ENCODE measurements around the gene PPP1R14C.
A peak's percentile ranks its signal among the peaks of the same experiment; 100 is the strongest.
"Not testable (repeated sequence)": the region's sequence is repeated elsewhere in the genome, so short reads cannot be mapped to it uniquely, and the experiment has no call there.

The PPP1R14C gene

GRCh38 chr6:150228072-150228733, 85.4 kb downstream of the PPP1R14C start:
- DNase-seq: no peak

- no peak for DNase-seq
These were observed 86.8 kb downstream of the PPP1R14C start for GRCh38 chr6:150229436-150230163.

GRCh38 chr6:150230164-150230561, 87.3 kb downstream of the PPP1R14C start:
- DNase-seq: no peak

- no peak for DNase-seq
These were observed 88.1 kb downstream of the PPP1R14C start for GRCh38 chr6:150230832-150231524.

- DNase-seq: no peak
These were observed 88.6 kb downstream of the PPP1R14C start for GRCh38 chr6:150231525-150231850.

- no peak for DNase-seq
These were observed 91.0 kb downstream of the PPP1R14C start for GRCh38 chr6:150233843-150234269.

GRCh38 chr6:150235218-150235617, 92.4 kb downstream of the PPP1R14C start:
- no peak for DNase-seq

- no peak for DNase-seq
These were observed 93.3 kb downstream of the PPP1R14C start for GRCh38 chr6:150236114-150236513.

GRCh38 chr6:150236544-150236943, 93.7 kb downstream of the PPP1R14C start:
- no peak for DNase-seq

- no peak for DNase-seq
These were observed 94.8 kb downstream of the PPP1R14C start for GRCh38 chr6:150237626-150238025.

GRCh38 chr6:150238336-150238741, 95.5 kb downstream of the PPP1R14C start:
- no peak for DNase-seq

GRCh38 chr6:150238846-150239407, 96.1 kb downstream of the PPP1R14C start:
- DNase-seq: no peak

GRCh38 chr6:150241756-150242155, 98.9 kb downstream of the PPP1R14C start:
- not testable (repeated sequence) for DNase-seq

- no peak for DNase-seq
These were observed 100.9 kb downstream of the PPP1R14C start for GRCh38 chr6:150243620-150244314.

GRCh38 chr6:150245148-150245935, 102.5 kb downstream of the PPP1R14C start:
- DNase-seq: no peak

- DNase-seq: no peak
These were observed 105.0 kb downstream of the PPP1R14C start for GRCh38 chr6:150247803-150248202.

GRCh38 chr6:150248300-150248699, 105.5 kb downstream of the PPP1R14C start:
- no peak for DNase-seq

GRCh38 chr6:150249261-150249660, 106.4 kb downstream of the PPP1R14C start:
- no peak for DNase-seq

- peak in 1 of 2 experiments; percentile 15 for DNase-seq
These were observed 108.0 kb downstream of the PPP1R14C start for GRCh38 chr6:150250826-150251225.

- no peak for DNase-seq
These were observed 108.8 kb downstream of the PPP1R14C start for GRCh38 chr6:150251566-150252186.

GRCh38 chr6:150252714-150253444, 110.0 kb downstream of the PPP1R14C start:
- no peak for DNase-seq
